Measurements from ENCODE around the gene USP47. TPM values are rescaled to one million over a fixed set of nuclear protein-coding genes. Genes with fewer than 3 reads are reported as not detected.

USP47 gene
- total RNA-seq, 1 experiment from 2014 or later = 50.4 TPM

DNA sequence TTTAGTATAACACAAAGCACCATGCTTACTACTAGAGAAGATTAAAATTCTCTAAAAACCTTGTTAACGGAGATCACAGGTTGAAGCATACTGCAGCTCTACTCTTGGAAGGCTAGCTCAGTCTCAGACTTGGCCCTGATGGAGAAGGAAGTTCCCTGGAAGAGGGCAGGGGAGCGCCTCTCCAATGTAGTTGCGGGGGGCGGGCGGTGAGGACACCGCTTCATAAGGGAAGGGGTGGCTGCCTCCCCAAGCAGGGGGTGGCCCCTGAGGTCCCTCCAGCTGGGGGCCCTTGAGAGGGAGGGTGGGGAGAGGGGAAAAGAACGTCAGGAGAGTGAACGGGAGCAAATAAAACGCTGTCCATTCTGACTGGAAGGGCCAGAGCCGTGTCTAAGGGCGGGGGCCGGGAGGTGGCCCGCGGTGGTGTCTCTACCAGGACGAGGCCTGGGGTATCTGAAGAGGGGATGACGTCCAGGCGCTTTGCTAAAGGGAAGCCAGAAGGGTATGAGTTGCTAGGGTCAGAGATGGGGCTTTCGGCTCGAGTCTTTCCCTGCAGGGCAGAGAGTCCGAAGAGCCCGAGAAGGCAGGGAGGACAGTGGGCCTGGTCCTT lies 553 bp upstream of the USP47 start:
- TF ChIP-seq, protein P1, sequence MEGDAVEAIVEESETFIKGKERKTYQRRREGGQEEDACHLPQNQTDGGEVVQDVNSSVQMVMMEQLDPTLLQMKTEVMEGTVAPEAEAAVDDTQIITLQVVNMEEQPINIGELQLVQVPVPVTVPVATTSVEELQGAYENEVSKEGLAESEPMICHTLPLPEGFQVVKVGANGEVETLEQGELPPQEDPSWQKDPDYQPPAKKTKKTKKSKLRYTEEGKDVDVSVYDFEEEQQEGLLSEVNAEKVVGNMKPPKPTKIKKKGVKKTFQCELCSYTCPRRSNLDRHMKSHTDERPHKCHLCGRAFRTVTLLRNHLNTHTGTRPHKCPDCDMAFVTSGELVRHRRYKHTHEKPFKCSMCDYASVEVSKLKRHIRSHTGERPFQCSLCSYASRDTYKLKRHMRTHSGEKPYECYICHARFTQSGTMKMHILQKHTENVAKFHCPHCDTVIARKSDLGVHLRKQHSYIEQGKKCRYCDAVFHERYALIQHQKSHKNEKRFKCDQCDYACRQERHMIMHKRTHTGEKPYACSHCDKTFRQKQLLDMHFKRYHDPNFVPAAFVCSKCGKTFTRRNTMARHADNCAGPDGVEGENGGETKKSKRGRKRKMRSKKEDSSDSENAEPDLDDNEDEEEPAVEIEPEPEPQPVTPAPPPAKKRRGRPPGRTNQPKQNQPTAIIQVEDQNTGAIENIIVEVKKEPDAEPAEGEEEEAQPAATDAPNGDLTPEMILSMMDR (IDR thresholded peaks at IDR 0.05; ENCODE audit: insufficient read depth in 1 of 2, low read depth in 1 of 2, low read length in 1 of 2, severe bottlenecking in 1 of 2, unreplicated experiment in 1 of 2) = no peak
- Mint-ChIP-seq H3K36me3 (ENCODE audit: insufficient read depth, unreplicated experiment) (peaks cover 7% of the 10 kb centered on the region), H3K4me3 (ENCODE audit: unreplicated experiment) (no peak overlapping the region), H3K9me3 (ENCODE audit: unreplicated experiment) (peaks cover 2% of the 10 kb centered on the region), H3K4me1 (ENCODE audit: low read depth, unreplicated experiment) (no peaks in the 10 kb centered on the region), H3K27ac (ENCODE audit: unreplicated experiment) (no peak overlapping the region), H3K27me3 (ENCODE audit: insufficient read depth, unreplicated experiment) (no peaks in the 10 kb centered on the region)
- no peaks in the 10 kb centered on the region for H3K27me3 ChIP-seq (replicated peaks; ENCODE audit: control insufficient read depth, insufficient read depth, low read length)
- no peaks in the 10 kb centered on the region for H3K36me3 ChIP-seq (ENCODE audit: control insufficient read depth, insufficient read depth, low read length)
- CTCF ChIA-PET = interaction anchor here (0.6 to 1.5 kb wide), 17 partner anchors 8 to 286 kb away, joined by 3 to 15 read pairs (median 4); no protein-coding TSS in a partner anchor
- peak in 1 of 2 experiments; percentile 57 for DNase-seq
- H3K4me3 ChIP-seq (ENCODE audit: low read depth, low read length) = peak overlapping the region; percentile 84
- intact Hi-C loops (cut with micrococcal nuclease; ENCODE audit: unreplicated experiment) = loop anchor here (1.0 to 5.0 kb wide), 4 partner anchors 30 to 201 kb away; no protein-coding TSS in a partner anchor
- H3K4me1 ChIP-seq = peaks cover 30% of the 10 kb centered on the region
- TSS peak; percentile 75 for BruUV-seq (replicated peaks)
- H3K9me3 ChIP-seq = 0 out of 2 replicates have a peak, but pooled peaks cover 1% of the 10 kb centered on the region
- POLR2A ChIA-PET = interaction anchor here (0.6 to 1.1 kb wide), 4 partner anchors 8 to 58 kb away, joined by 3 to 11 read pairs (median 4); no protein-coding TSS in a partner anchor

DNA sequence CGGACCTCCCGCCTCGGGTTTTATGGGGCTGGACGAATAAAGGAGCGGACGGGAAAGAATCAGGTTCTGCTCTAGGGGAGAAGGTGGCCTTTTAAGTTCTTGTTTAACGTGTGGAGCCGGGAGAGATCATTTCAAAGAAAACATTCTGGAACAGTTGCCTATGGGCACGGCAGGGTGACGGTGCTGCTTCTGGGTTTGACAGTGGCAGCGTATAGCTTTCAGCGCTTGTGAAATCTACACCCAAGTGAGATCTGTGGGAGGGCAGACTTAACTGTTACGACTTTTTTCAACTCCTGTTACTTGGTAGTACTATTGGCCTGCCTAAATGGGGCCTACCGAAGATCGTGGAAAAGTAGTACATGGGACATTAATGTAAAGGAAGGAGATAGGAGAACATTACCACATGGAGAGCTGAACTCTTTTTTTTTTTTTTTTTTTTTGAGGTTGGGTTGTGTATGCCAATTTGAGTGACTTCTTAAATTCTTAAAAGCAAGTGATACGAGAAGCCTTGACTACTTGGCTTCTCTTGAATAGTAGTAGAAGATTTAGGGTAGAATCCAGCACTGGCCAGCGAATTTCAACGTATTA lies 743 bp downstream of the USP47 start:
- CTCF ChIA-PET = interaction anchor here (0.9 to 1.7 kb wide), 3 partner anchors 15 to 202 kb away, joined by 3 to 6 read pairs (median 4); no protein-coding TSS in a partner anchor
- Histone ChIP-seq H3K4me3 (ENCODE audit: low read depth, low read length) (peak overlapping the region; percentile 84), H3K27me3 (replicated peaks; ENCODE audit: control insufficient read depth, insufficient read depth, low read length) (no peaks in the 10 kb centered on the region), H3K36me3 (ENCODE audit: control insufficient read depth, insufficient read depth, low read length) (no peaks in the 10 kb centered on the region), H3K4me1 (peaks cover 30% of the 10 kb centered on the region), H3K9me3 (no peaks in the 10 kb centered on the region)
- POLR2A ChIA-PET = interaction anchor here (0.6 to 1.0 kb wide), 2 partner anchors 207 to 984 kb away, joined by 3 to 6 read pairs; partner anchors contain the start of gene ZBED5
- TSS peak; percentile 39 for BruUV-seq (replicated peaks)
- intact Hi-C loops (cut with micrococcal nuclease; ENCODE audit: unreplicated experiment) = loop anchor here (5.0 kb wide), 2 partner anchors 55 to 200 kb away; no protein-coding TSS in a partner anchor
- DNase-seq = peak; percentile 57 to 60
- Mint-ChIP-seq H3K4me3 (ENCODE audit: unreplicated experiment) (no peak overlapping the region), H3K4me1 (ENCODE audit: low read depth, unreplicated experiment) (peaks cover 5% of the 10 kb centered on the region), H3K9me3 (ENCODE audit: unreplicated experiment) (no peaks in the 10 kb centered on the region), H3K27me3 (ENCODE audit: insufficient read depth, unreplicated experiment) (no peaks in the 10 kb centered on the region), H3K36me3 (ENCODE audit: insufficient read depth, unreplicated experiment) (peaks cover 7% of the 10 kb centered on the region), H3K27ac (ENCODE audit: unreplicated experiment) (no peak overlapping the region)
- TF ChIP-seq, protein P1 (IDR thresholded peaks at IDR 0.05; ENCODE audit: insufficient read depth in 1 of 2, low read depth in 1 of 2, low read length in 1 of 2, severe bottlenecking in 1 of 2, unreplicated experiment in 1 of 2) = no peak

DNA sequence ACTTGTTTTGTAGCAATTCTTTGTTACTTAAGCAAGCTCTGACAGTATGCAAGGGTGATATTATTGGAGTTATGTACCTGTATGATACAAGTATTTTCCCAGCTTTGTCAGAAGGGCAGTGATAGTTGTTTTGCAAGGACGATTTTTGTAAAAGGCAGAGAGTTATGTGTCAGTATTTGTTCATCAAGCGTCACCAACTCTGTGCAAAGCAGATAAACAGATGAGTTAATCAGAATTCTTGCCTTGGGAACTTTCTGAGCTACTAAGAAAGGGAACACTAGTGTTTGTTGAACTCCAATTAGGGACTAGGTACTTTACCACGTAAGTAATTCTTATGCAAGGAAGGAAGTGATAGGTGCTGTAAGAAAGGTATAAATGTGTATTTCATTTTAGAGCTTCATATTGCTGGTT lies 1.4 kb downstream of the USP47 start:
- CTCF ChIA-PET = interaction anchor here (0.9 to 1.7 kb wide), 3 partner anchors 15 to 44 kb away, joined by 3 to 6 read pairs (median 3); no protein-coding TSS in a partner anchor
- Histone ChIP-seq H3K4me3 (ENCODE audit: low read depth, low read length) (peak overlapping the region; percentile 84), H3K4me1 (peaks cover 30% of the 10 kb centered on the region), H3K27me3 (replicated peaks; ENCODE audit: control insufficient read depth, insufficient read depth, low read length) (no peaks in the 10 kb centered on the region), H3K9me3 (no peaks in the 10 kb centered on the region), H3K36me3 (ENCODE audit: control insufficient read depth, insufficient read depth, low read length) (no peaks in the 10 kb centered on the region)
- BruUV-seq (replicated peaks) = no TSS peak
- no peak for DNase-seq
- intact Hi-C loops (cut with micrococcal nuclease; ENCODE audit: unreplicated experiment) = loop anchor here (5.0 kb wide), 2 partner anchors 54 to 199 kb away; no protein-coding TSS in a partner anchor
- POLR2A ChIA-PET = interaction anchor here (1.0 kb wide), 1 partner anchor 985 kb away, joined by 6 read pairs; the partner anchor contains the start of gene ZBED5
- TF ChIP-seq, protein P1 (IDR thresholded peaks at IDR 0.05; ENCODE audit: insufficient read depth in 1 of 2, low read depth in 1 of 2, low read length in 1 of 2, severe bottlenecking in 1 of 2, unreplicated experiment in 1 of 2) = no peak
- Mint-ChIP-seq H3K36me3 (ENCODE audit: insufficient read depth, unreplicated experiment) (peaks cover 7% of the 10 kb centered on the region), H3K9me3 (ENCODE audit: unreplicated experiment) (no peaks in the 10 kb centered on the region), H3K27me3 (ENCODE audit: insufficient read depth, unreplicated experiment) (no peaks in the 10 kb centered on the region), H3K27ac (ENCODE audit: unreplicated experiment) (no peak overlapping the region), H3K4me3 (ENCODE audit: unreplicated experiment) (no peak overlapping the region), H3K4me1 (ENCODE audit: low read depth, unreplicated experiment) (peaks cover 8% of the 10 kb centered on the region)
